ENCODE measurements around the gene MRFAP1L1. TPM values are rescaled to one million over a fixed set of nuclear protein-coding genes. Genes with fewer than 3 reads are reported as not detected.

MRFAP1L1 gene
- total and polyA plus RNA-seq, 2 experiments from 2014 or later = 43.9 to 44.1 TPM

- H2AFZ ChIP-seq = peak overlapping the region; percentile 62
- H3K4me2 ChIP-seq (ENCODE audit: unreplicated experiment) = peak overlapping the region; percentile 90
- peaks cover 19% of the 10 kb centered on the region for H3F3A ChIP-seq (ENCODE audit: insufficient read depth)
- 7 to 8% methylated on average over 14 of the region's 14 CpGs for WGBS, 2 experiments (ENCODE audit: low coverage in 1 of 2, low lambda C conversion rate in 2 of 2, missing lambda C conversion rate in 2 of 2)
- H3K27ac ChIP-seq = no peak overlapping the region
- H4K20me1 ChIP-seq (ENCODE audit: insufficient read depth) = no peaks in the 10 kb centered on the region; the same call in 1 of the 2 replicates
- no peaks in the 10 kb centered on the region for H3K36me3 ChIP-seq (ENCODE audit: low read depth)
- no peaks in the 10 kb centered on the region for H3K27me3 ChIP-seq (replicated peaks; ENCODE audit: insufficient read depth)
- in situ Hi-C loops (cut with MboI) = loop anchor here (10.0 kb wide), 1 partner anchor 155 kb away; no protein-coding TSS in a partner anchor
- H3K9me3 ChIP-seq (ENCODE audit: low read depth) = no peaks in the 10 kb centered on the region
- no peak overlapping the region for H3K9ac ChIP-seq
- peaks cover 26% of the 10 kb centered on the region for H3K79me2 ChIP-seq (ENCODE audit: insufficient read depth)
- peaks cover 11% of the 10 kb centered on the region; the same call in 1 of the 2 replicates for H3K4me1 ChIP-seq (ENCODE audit: insufficient read depth)
- no peaks in the 10 kb centered on the region for H3K9me2 ChIP-seq (ENCODE audit: insufficient read depth)
- no peak for TF ChIP-seq EZH2 (IDR thresholded peaks at IDR 0.05; ENCODE audit: insufficient read depth, poor library complexity, severe bottlenecking)
- H3K4me3 ChIP-seq = peak overlapping the region; percentile 56; the same call in 1 of the 2 replicates
- peak; percentile 85 for DNase-seq
These were observed 10.6 kb upstream of the MRFAP1L1 start for GRCh38 chr4:6720202-6720699.

- 48 to 52% methylated on average over 8 of the region's 8 CpGs for WGBS, 2 experiments (ENCODE audit: low coverage in 1 of 2, low lambda C conversion rate in 2 of 2, missing lambda C conversion rate in 2 of 2)
- Histone ChIP-seq H3K36me3 (ENCODE audit: low read depth) (no peaks in the 10 kb centered on the region), H4K20me1 (ENCODE audit: insufficient read depth) (no peaks in the 10 kb centered on the region; the same call in 1 of the 2 replicates), H3K4me2 (ENCODE audit: unreplicated experiment) (peak overlapping the region; percentile 90), H2AFZ (peak overlapping the region; percentile 62), H3F3A (ENCODE audit: insufficient read depth) (peaks cover 19% of the 10 kb centered on the region), H3K79me2 (ENCODE audit: insufficient read depth) (peaks cover 26% of the 10 kb centered on the region), H3K9me2 (ENCODE audit: insufficient read depth) (no peaks in the 10 kb centered on the region), H3K9ac (no peak overlapping the region), H3K4me1 (ENCODE audit: insufficient read depth) (peaks cover 11% of the 10 kb centered on the region; the same call in 1 of the 2 replicates), H3K27me3 (replicated peaks; ENCODE audit: insufficient read depth) (no peaks in the 10 kb centered on the region), H3K27ac (no peak overlapping the region), H3K9me3 (ENCODE audit: low read depth) (no peaks in the 10 kb centered on the region), H3K4me3 (no peak overlapping the region)
- peak; percentile 19 for DNase-seq
- in situ Hi-C loops (cut with MboI) = loop anchor here (10.0 kb wide), 2 partner anchors 155 to 355 kb away; no protein-coding TSS in a partner anchor
- TF ChIP-seq EZH2phosphoT487 (IDR thresholded peaks at IDR 0.05; ENCODE audit: insufficient read depth, low read depth) (no peak), EZH2 (IDR thresholded peaks at IDR 0.05; ENCODE audit: insufficient read depth, poor library complexity, severe bottlenecking) (no peak)
These were observed 10.0 kb upstream of the MRFAP1L1 start for GRCh38 chr4:6719611-6720179.

GRCh38 chr4:6718932-6719610, 9.4 kb upstream of the MRFAP1L1 start:
- no peak for DNase-seq
- H3F3A ChIP-seq (ENCODE audit: insufficient read depth) = peaks cover 19% of the 10 kb centered on the region
- H3K27ac ChIP-seq = no peak overlapping the region
- no peak overlapping the region for H3K4me3 ChIP-seq
- no peaks in the 10 kb centered on the region for H3K9me3 ChIP-seq (ENCODE audit: low read depth)
- WGBS, 2 experiments (ENCODE audit: low coverage in 1 of 2, low lambda C conversion rate in 2 of 2, missing lambda C conversion rate in 2 of 2) = 83% methylated on average over 7 of the region's 7 CpGs
- H4K20me1 ChIP-seq (ENCODE audit: insufficient read depth) = no peaks in the 10 kb centered on the region; the same call in 1 of the 2 replicates
- no peaks in the 10 kb centered on the region for H3K9me2 ChIP-seq (ENCODE audit: insufficient read depth)
- no peaks in the 10 kb centered on the region for H3K36me3 ChIP-seq (ENCODE audit: low read depth)
- in situ Hi-C loops (cut with MboI) = loop anchor here (10.0 kb wide), 1 partner anchor 356 kb away; no protein-coding TSS in a partner anchor
- H3K4me2 ChIP-seq (ENCODE audit: unreplicated experiment) = no peak overlapping the region
- H2AFZ ChIP-seq = no peak overlapping the region
- peaks cover 11% of the 10 kb centered on the region; the same call in 1 of the 2 replicates for H3K4me1 ChIP-seq (ENCODE audit: insufficient read depth)
- no peak for TF ChIP-seq EZH2phosphoT487 (IDR thresholded peaks at IDR 0.05; ENCODE audit: insufficient read depth, low read depth)
- TF ChIP-seq EZH2 (IDR thresholded peaks at IDR 0.05; ENCODE audit: insufficient read depth, poor library complexity, severe bottlenecking) = no peak
- H3K27me3 ChIP-seq (replicated peaks; ENCODE audit: insufficient read depth) = no peaks in the 10 kb centered on the region
- H3K9ac ChIP-seq = no peak overlapping the region
- H3K79me2 ChIP-seq (ENCODE audit: insufficient read depth) = peaks cover 26% of the 10 kb centered on the region

- Histone ChIP-seq H3K9me3 (ENCODE audit: low read depth) (no peaks in the 10 kb centered on the region), H3K36me3 (ENCODE audit: low read depth) (no peaks in the 10 kb centered on the region), H3K4me2 (ENCODE audit: unreplicated experiment) (peak overlapping the region; percentile 98), H3K4me3 (peak overlapping the region; percentile 93), H4K20me1 (ENCODE audit: insufficient read depth) (no peaks in the 10 kb centered on the region; the same call in 1 of the 2 replicates), H3K79me2 (ENCODE audit: insufficient read depth) (peaks cover 26% of the 10 kb centered on the region), H3F3A (ENCODE audit: insufficient read depth) (peaks cover 19% of the 10 kb centered on the region), H3K27me3 (replicated peaks; ENCODE audit: insufficient read depth) (no peaks in the 10 kb centered on the region), H2AFZ (peak overlapping the region; percentile 96), H3K9ac (peak overlapping the region; percentile 86), H3K9me2 (ENCODE audit: insufficient read depth) (no peaks in the 10 kb centered on the region), H3K27ac (peak overlapping the region; percentile 62), H3K4me1 (ENCODE audit: insufficient read depth) (peaks cover 11% of the 10 kb centered on the region; the same call in 1 of the 2 replicates)
- in situ Hi-C loops (cut with MboI) = loop anchor here (10.0 kb wide), 1 partner anchor 358 kb away; no protein-coding TSS in a partner anchor
- TF ChIP-seq EZH2phosphoT487 (IDR thresholded peaks at IDR 0.05; ENCODE audit: insufficient read depth, low read depth) (no peak), EZH2 (IDR thresholded peaks at IDR 0.05; ENCODE audit: insufficient read depth, poor library complexity, severe bottlenecking) (no peak)
- 9 to 11% methylated on average over 7 of the region's 7 CpGs for WGBS, 2 experiments (ENCODE audit: low coverage in 1 of 2, low lambda C conversion rate in 2 of 2, missing lambda C conversion rate in 2 of 2)
- peak; percentile 59 for DNase-seq
These were observed 7.4 kb upstream of the MRFAP1L1 start for GRCh38 chr4:6716958-6717655.
